C4-2B (cell line): ENCODE data around the gene AGAP1.

ENCODE experiments used
- H3K27ac ChIP-seq: fragments of 450-650 bp; 2 replicates; pipeline ENCODE4 v1.5.1; 2017
- CTCF ChIP-seq: fragments of 450-650 bp; conservative IDR thresholded peaks from 2 replicates; pipeline ENCODE4 v1.5.1; 2017; ENCODE audit warnings: mild to moderate bottlenecking
- ZFX ChIP-seq: fragments of 450-650 bp; IDR thresholded peaks from 2 replicates; pipeline ENCODE4 v1.6.1; 2017

Gene AGAP1

DNA sequence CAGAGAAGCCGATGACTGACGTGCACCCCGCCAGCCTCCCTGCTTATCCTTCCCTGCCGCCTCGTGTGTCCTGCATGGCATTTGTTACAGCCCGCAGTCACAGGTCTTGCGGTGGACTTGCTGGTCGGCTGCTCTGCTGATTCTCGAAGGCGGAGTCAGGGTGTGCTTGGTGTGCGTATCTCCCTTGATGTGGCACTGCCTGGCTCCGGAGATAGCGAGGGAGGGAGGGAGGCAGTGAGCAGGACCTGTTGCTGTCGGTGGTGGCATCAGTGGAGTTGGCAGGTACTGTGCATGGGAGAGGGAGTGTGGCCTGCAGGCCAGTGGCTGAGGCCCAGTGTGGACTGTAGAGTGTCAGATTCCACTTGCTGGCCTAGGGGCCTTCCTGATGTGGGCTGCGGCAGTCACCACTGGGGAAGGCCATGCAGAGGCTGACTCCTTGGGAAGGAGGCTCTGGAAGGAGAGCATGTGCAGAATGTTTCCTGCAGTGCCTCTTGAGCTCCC is 198.9 kb downstream of the AGAP1 start:
- H3K27ac ChIP-seq: no peak overlapping the region
- TF ChIP-seq CTCF (no peak), ZFX (no peak)

DNA sequence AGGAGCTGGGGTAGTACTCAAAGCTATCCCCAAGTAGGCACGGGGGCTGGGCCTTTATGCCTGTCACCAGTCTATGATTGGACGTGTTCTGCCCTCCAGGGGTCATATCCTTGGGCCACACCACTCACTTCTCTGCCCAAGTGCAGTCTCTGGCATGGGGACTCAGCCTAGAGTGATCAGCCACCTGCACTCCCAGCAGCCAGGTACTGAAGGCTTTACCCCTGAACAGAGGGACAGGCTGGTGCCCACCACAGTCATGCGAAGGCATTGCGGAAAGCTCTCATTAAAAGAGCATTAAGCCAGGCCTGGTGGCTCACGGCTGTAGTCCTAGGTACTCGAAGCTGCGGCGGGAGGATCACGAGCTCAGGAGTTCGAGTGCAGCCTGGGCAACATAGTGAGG is 199.4 kb downstream of the AGAP1 start:
- no peak overlapping the region for H3K27ac ChIP-seq
- no peak for TF ChIP-seq CTCF
- no peak for TF ChIP-seq ZFX

GRCh38 chr2:235694721-235695601 is 201.1 kb downstream of the AGAP1 start:
- no peak for TF ChIP-seq ZFX
- TF ChIP-seq CTCF: no peak
- no peak overlapping the region for H3K27ac ChIP-seq

- H3K27ac ChIP-seq: no peak overlapping the region
- TF ChIP-seq CTCF (no peak), ZFX (no peak)
Observed at GRCh38 chr2:235695602-235695895, 201.7 kb downstream of the AGAP1 start.

DNA sequence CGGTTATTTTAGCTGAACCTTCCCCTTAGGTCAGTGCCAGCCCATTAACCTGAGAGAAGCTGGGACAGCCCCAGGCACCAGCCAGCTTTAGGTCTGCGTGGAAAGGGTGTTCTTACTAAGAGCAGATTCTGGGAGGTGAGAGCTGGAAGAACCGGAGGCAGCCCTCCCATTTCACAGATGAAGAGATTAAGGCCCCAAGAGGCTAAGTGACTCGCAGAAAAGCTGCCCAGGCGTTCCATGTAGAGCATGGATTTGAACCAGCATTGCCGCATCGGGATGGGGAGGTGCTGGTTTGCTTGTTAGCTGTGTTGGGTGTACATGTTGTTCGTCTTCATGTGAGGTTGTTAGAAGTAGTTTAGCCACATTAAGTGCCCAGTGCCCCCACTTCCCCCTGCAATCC is 203.2 kb downstream of the AGAP1 start:
- TF ChIP-seq CTCF (no peak), ZFX (no peak)
- H3K27ac ChIP-seq: no peak overlapping the region

GRCh38 chr2:235698028-235698427 is 204.2 kb downstream of the AGAP1 start:
- TF ChIP-seq CTCF (no peak), ZFX (no peak)
- H3K27ac ChIP-seq: no peak overlapping the region

DNA sequence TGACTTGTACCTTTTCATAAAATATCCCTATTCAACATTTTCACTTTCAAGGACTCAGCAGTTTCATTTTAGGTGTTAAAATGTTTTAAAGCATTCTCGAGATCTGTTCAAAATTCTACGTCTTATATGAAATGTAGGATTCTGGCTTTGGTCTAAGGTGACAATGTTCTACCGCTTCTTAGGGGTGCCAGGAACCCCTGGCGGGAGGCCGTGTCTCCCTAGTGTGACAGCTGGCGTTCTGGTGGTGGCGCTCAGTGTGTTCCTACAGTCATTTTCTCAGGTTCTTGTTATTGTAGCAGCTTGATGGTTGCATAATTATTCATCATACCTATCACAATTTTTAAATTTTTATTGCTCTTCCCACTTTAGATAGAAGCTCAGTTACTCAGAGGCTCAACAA is 204.6 kb downstream of the AGAP1 start:
- TF ChIP-seq ZFX (no peak), CTCF (no peak)
- H3K27ac ChIP-seq: no peak overlapping the region
